ENCODE data around the gene LYPD6B. TPM values are rescaled to one million over a fixed set of nuclear protein-coding genes. Genes with fewer than 3 reads are reported as not detected.

The LYPD6B gene
- total RNA-seq, 2 experiments from 2014 or later = not detected

DNA sequence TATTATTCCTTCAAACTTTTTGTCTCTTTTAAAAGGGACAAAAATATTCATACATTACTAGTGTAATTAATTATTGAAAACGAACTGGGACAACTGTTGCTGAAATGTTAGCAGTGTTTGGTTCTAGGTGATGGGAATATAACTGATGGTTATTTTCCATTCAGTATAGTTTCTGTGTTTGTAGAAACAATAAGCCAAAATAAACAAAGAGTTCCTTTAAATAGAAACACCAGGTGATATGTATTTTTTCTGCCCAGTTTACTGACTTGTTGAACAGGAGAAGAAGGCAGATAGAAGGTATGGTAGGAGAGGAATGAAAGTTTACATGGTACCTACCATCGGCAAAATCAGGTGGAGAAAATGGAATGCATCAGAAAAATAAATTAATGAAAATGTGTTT lies 74.2 kb downstream of the LYPD6B start:
- no peaks in the 10 kb centered on the region for H3K4me1 Mint-ChIP-seq (ENCODE audit: low read depth)
- TF ChIP-seq CTCF (IDR thresholded peaks at IDR 0.05) = no peak
- ChIA-PET POLR2A (no interaction called here), CTCF (no interaction called here)
- intact Hi-C loops (cut with micrococcal nuclease) = no loop called here
- H3K27me3 Mint-ChIP-seq = peaks cover 5% of the 10 kb centered on the region
- no peaks in the 10 kb centered on the region for H3K36me3 Mint-ChIP-seq (ENCODE audit: low read depth)
- DNase-seq = no peak
- H3K4me3 Mint-ChIP-seq = no peak overlapping the region
- no peak overlapping the region for H3K27ac Mint-ChIP-seq
- ATAC-seq = no peak
- H3K9me3 Mint-ChIP-seq = peaks cover 3% of the 10 kb centered on the region

- no peaks in the 10 kb centered on the region for H3K36me3 Mint-ChIP-seq (ENCODE audit: low read depth)
- POLR2A ChIA-PET = no interaction called here
- intact Hi-C loops (cut with micrococcal nuclease) = no loop called here
- ATAC-seq = no peak
- H3K27ac Mint-ChIP-seq = no peak overlapping the region
- peaks cover 2% of the 10 kb centered on the region for H3K27me3 Mint-ChIP-seq
- no peak overlapping the region for H3K4me3 Mint-ChIP-seq
- no peaks in the 10 kb centered on the region for H3K4me1 Mint-ChIP-seq (ENCODE audit: low read depth)
- CTCF ChIA-PET = no interaction called here
- DNase-seq = no peak
- TF ChIP-seq CTCF (IDR thresholded peaks at IDR 0.05) = no peak
- no peaks in the 10 kb centered on the region for H3K9me3 Mint-ChIP-seq
Measured at GRCh38 chr2:149115781-149116180, 77.3 kb downstream of the LYPD6B start.

- Mint-ChIP-seq H3K4me1 (ENCODE audit: low read depth) (no peaks in the 10 kb centered on the region), H3K4me3 (no peak overlapping the region), H3K27ac (no peak overlapping the region), H3K9me3 (no peaks in the 10 kb centered on the region), H3K27me3 (peaks cover 5% of the 10 kb centered on the region), H3K36me3 (ENCODE audit: low read depth) (no peaks in the 10 kb centered on the region)
- intact Hi-C loops (cut with micrococcal nuclease) = no loop called here
- ChIA-PET CTCF (no interaction called here), POLR2A (no interaction called here)
- no peak for TF ChIP-seq CTCF (IDR thresholded peaks at IDR 0.05)
- DNase-seq = no peak
- ATAC-seq = no peak
Measured at GRCh38 chr2:149119368-149119767, 80.9 kb downstream of the LYPD6B start.

GRCh38 chr2:149122516-149122915 lies 84.0 kb downstream of the LYPD6B start:
- no peak overlapping the region for H3K27ac Mint-ChIP-seq
- intact Hi-C loops (cut with micrococcal nuclease) = no loop called here
- no peak for TF ChIP-seq CTCF (IDR thresholded peaks at IDR 0.05)
- CTCF ChIA-PET = no interaction called here
- POLR2A ChIA-PET = no interaction called here
- H3K4me3 Mint-ChIP-seq = no peak overlapping the region
- H3K9me3 Mint-ChIP-seq = no peaks in the 10 kb centered on the region
- peaks cover 9% of the 10 kb centered on the region for H3K27me3 Mint-ChIP-seq
- DNase-seq = no peak
- no peaks in the 10 kb centered on the region for H3K36me3 Mint-ChIP-seq (ENCODE audit: low read depth)
- H3K4me1 Mint-ChIP-seq (ENCODE audit: low read depth) = no peaks in the 10 kb centered on the region
- ATAC-seq = no peak

DNA sequence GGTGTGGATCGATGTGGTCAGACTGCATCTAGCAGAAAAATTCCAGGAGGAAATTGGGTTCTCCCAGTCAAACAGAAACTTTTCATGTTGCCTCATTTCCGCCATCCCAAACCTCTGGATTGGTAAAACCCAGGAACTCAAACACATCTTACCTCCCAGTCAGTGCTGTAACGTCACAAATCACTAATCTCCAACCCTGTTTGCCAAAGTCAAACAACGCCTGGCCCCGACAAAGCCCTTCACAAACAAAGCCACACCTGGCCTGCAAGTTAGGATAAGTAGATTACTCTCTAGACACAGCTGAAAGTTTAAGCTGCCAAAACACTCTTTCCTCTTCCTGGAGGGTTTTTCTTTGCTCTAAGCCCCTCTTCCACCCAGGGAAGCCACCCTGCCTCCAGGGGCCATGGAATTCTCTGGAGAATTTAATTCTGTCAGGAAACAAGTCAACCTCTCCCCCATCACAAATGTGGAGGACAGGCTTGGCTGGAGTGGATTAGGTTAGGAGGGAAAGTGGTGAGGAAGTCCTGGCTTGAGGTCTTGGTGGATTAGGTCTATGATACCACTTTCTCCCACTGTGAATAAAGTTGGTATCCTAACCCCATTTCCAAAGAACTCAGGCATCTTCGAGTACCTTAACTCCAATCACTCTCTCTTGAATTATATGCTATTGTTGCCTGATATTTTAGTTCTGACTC lies 86.7 kb downstream of the LYPD6B start:
- CTCF ChIA-PET = no interaction called here
- POLR2A ChIA-PET = no interaction called here
- H3K27me3 Mint-ChIP-seq = peaks cover 9% of the 10 kb centered on the region
- no peak for DNase-seq
- H3K9me3 Mint-ChIP-seq = no peaks in the 10 kb centered on the region
- H3K4me3 Mint-ChIP-seq = no peak overlapping the region
- no peak for TF ChIP-seq CTCF (IDR thresholded peaks at IDR 0.05)
- intact Hi-C loops (cut with micrococcal nuclease) = no loop called here
- H3K4me1 Mint-ChIP-seq (ENCODE audit: low read depth) = no peaks in the 10 kb centered on the region
- H3K27ac Mint-ChIP-seq = no peak overlapping the region
- no peak for ATAC-seq
- H3K36me3 Mint-ChIP-seq (ENCODE audit: low read depth) = no peaks in the 10 kb centered on the region

Measured in activated CD8-positive, alpha-beta T cell treated with anti-CD3 and anti-CD28 coated beads for 36 hours (primary cell).